Activated T-helper 9 cell treated with anti-CD3 and anti-CD28 coated beads, Interleukin-2, amount 50 U/mL, for 16 hours (primary cell): ENCODE data around the gene DNAH12.
"Not testable (repeated sequence)": the region's sequence is repeated elsewhere in the genome, so short reads cannot be mapped to it uniquely, and the experiment has no call there.

ENCODE experiments used
- DNase-seq: peaks from one replicate; pipeline ENCODE4 v3.0.0-alpha.2; 2020; ENCODE audit warnings: low read depth

DNAH12 gene

GRCh38 chr3:57411715-57412114 lies 132.4 kb downstream of the DNAH12 start:
- DNase-seq = no peak

- no peak for DNase-seq
These were observed 134.7 kb downstream of the DNAH12 start for GRCh38 chr3:57409471-57409870.

- no peak for DNase-seq
These were observed 141.5 kb downstream of the DNAH12 start for GRCh38 chr3:57402675-57403074.

GRCh38 chr3:57397175-57398026 lies 146.7 kb downstream of the DNAH12 start:
- DNase-seq = peak; percentile 11

GRCh38 chr3:57393977-57394376 lies 150.2 kb downstream of the DNAH12 start:
- no peak for DNase-seq

GRCh38 chr3:57391767-57392166 lies 152.4 kb downstream of the DNAH12 start:
- no peak for DNase-seq

GRCh38 chr3:57389271-57389670 lies 154.9 kb downstream of the DNAH12 start:
- DNase-seq = no peak

- no peak for DNase-seq
These were observed 157.8 kb downstream of the DNAH12 start for GRCh38 chr3:57386307-57386706.

- no peak for DNase-seq
These were observed 158.6 kb downstream of the DNAH12 start for GRCh38 chr3:57385498-57385897.

GRCh38 chr3:57383838-57384237 lies 160.3 kb downstream of the DNAH12 start:
- DNase-seq = no peak

GRCh38 chr3:57383406-57383805 lies 160.7 kb downstream of the DNAH12 start:
- no peak for DNase-seq

- DNase-seq = no peak
These were observed 161.2 kb downstream of the DNAH12 start for GRCh38 chr3:57382933-57383332.

- DNase-seq = no peak
These were observed 173.8 kb downstream of the DNAH12 start for GRCh38 chr3:57370341-57370740.

GRCh38 chr3:57365089-57365488 lies 179.1 kb downstream of the DNAH12 start:
- not testable (repeated sequence) for DNase-seq

- DNase-seq = not testable (repeated sequence)
These were observed 187.9 kb downstream of the DNAH12 start for GRCh38 chr3:57356275-57356674.

- DNase-seq = no peak
These were observed 189.4 kb downstream of the DNAH12 start for GRCh38 chr3:57354768-57355167.

- DNase-seq = no peak
These were observed 193.9 kb downstream of the DNAH12 start for GRCh38 chr3:57350271-57350670.

- not testable (repeated sequence) for DNase-seq
These were observed 205.0 kb downstream of the DNAH12 start for GRCh38 chr3:57339071-57339642.

GRCh38 chr3:57338272-57339070 lies 205.7 kb downstream of the DNAH12 start:
- DNase-seq = not testable (repeated sequence)

- DNase-seq = no peak
These were observed 208.7 kb downstream of the DNAH12 start for GRCh38 chr3:57335283-57335938.

- no peak for DNase-seq
These were observed 213.0 kb downstream of the DNAH12 start for GRCh38 chr3:57331078-57331610.

- DNase-seq = not testable (repeated sequence)
These were observed 217.6 kb downstream of the DNAH12 start for GRCh38 chr3:57326498-57326897.
